Astrocyte of the spinal cord (primary cell): ENCODE results near the gene NSL1.

Experiments used
- DNase-seq: peaks from one replicate; pipeline ENCODE4 v3.0.0; 2011; ENCODE audit warnings: low read depth, low spot score
- H3K4me3 ChIP-seq: 2 replicates; pipeline ENCODE4 v1.5.1; 2011; ENCODE audit warnings: low read depth, mild to moderate bottlenecking, low read length, moderate library complexity
- in situ Hi-C: cut with HindIII; loops from 2 replicates; pipeline ENCODE4 v1.10.0; 2017; ENCODE audit warnings: low sequenced_read_pairs
- TF ChIP-seq, protein P1 (sequence below): IDR thresholded peaks from 2 replicates; pipeline ENCODE4 v1.5.1; 2012; ENCODE audit warnings: low read depth, mild to moderate bottlenecking, low read length, inconsistent platforms

The NSL1 gene

DNA sequence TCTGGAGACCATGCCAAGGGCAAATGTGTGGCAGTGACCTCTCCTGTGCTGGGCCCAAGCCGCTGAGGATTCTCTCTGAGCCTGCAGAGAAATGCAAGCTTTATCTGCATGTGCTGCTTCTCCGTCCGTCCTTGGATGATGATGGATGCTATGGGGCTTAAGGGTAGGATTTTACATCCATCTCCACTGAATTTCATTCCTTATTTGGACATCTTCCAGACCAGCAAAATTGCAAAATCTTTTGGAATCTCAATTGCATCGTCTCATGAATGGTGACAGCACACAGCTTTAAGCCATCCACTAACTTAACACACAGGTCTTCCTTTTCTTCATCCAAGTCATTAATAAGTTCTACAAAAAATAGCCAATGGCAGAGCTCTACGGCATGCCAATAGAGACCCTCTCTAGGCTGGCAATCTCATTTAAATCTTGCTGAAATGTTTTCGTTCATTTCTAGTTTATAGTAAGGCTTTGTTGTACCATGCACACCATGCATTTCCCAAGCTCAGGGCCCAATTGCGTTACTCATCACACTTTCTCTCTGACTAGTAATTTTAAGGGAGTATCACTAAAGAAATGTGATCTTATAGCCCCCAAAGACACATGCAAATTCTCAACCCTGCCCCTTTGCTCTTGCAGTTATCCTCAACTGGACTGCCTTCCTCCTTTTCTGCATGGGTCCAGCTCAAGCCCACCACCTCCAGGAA lies 103.1 kb downstream of the NSL1 start:
- DNase-seq = no peak
- TF ChIP-seq, protein P1, sequence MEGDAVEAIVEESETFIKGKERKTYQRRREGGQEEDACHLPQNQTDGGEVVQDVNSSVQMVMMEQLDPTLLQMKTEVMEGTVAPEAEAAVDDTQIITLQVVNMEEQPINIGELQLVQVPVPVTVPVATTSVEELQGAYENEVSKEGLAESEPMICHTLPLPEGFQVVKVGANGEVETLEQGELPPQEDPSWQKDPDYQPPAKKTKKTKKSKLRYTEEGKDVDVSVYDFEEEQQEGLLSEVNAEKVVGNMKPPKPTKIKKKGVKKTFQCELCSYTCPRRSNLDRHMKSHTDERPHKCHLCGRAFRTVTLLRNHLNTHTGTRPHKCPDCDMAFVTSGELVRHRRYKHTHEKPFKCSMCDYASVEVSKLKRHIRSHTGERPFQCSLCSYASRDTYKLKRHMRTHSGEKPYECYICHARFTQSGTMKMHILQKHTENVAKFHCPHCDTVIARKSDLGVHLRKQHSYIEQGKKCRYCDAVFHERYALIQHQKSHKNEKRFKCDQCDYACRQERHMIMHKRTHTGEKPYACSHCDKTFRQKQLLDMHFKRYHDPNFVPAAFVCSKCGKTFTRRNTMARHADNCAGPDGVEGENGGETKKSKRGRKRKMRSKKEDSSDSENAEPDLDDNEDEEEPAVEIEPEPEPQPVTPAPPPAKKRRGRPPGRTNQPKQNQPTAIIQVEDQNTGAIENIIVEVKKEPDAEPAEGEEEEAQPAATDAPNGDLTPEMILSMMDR = no peak
- H3K4me3 ChIP-seq = no peak overlapping the region
- in situ Hi-C loops = no loop called here

DNA sequence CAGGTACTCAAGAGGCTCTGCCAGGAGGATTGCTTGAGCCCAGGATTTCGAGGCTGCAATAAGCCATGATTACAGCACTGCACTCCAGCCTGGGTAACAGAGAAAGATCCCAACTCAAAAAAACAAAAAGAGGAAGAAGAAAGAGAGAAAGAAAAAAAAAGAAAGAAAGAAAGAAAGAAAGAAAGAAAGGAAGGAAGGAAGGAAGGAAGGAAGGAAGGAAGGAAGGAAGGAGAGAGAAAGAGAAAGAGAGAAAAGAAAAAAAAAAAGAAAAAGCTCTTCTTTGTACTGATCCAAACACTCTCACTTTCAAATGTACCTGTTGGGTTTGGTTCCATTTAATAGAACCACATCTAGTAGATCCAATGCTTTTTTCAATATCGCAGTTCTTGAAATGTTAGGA lies 103.8 kb downstream of the NSL1 start:
- TF ChIP-seq, protein P1 = no peak
- in situ Hi-C loops = no loop called here
- no peak for DNase-seq
- no peak overlapping the region for H3K4me3 ChIP-seq

DNA sequence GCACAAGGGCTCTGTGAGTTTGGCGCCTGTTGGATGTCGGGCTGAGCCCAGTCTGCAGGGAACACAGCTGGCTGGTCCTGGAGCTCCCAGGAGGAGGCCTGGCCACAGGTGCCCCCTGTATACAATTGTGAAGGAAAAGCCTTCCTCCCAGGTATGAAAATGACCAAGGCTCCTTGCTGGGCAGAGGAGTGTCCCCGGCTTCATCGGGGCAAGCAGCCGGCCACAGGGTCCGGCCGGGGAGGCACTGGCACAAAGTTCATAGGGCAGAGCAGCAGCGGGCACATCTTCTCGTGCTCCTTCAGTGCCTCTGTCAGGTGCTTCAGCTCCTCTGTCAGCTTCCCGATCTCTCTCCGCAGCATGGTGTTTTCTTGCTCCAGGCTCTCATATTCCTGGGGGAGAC lies 105.0 kb downstream of the NSL1 start:
- no peak overlapping the region for H3K4me3 ChIP-seq
- TF ChIP-seq, protein P1 = no peak
- in situ Hi-C loops = no loop called here
- no peak for DNase-seq

DNA sequence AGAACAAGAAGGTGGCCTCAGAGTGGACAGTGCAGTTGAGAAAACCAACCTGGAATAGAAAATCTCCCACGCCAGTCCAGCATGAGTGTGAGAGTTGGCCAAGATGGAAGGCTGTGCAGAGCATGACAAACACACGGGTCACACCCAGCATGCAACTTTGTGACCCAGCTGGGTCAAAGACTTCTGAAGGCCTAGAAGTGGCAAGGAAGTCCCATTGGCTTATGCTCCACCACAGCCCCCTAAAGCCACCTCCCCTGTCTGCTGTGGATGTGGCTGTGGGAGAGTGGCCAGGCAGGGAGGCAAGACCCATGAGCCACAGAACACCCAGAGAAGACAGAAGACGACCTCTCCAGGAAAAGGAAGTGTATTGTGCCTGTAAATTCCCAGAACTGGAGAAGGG lies 105.5 kb downstream of the NSL1 start:
- TF ChIP-seq, protein P1 = no peak
- no peak for DNase-seq
- in situ Hi-C loops = no loop called here
- H3K4me3 ChIP-seq = no peak overlapping the region

DNA sequence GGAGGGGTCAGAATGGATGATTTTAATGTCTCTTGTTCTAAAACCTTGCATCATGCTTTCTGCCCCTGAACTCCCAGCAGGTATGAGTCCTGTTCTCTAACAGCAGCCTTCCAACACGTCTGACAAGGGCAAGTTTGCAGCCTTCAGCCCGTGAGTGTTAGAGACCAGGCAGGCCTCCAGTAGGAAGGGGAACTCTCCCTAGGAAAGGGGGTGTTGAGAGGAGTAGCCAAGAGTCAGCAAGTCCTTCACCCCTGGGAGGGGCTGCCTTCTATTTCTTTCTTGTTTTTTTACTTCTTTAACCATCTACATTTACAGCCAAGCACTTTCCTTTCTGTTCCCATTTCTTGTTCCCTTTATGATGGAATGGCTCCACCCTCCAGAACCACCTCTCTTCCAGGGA lies 106.1 kb downstream of the NSL1 start:
- in situ Hi-C loops = no loop called here
- TF ChIP-seq, protein P1 = no peak

DNA sequence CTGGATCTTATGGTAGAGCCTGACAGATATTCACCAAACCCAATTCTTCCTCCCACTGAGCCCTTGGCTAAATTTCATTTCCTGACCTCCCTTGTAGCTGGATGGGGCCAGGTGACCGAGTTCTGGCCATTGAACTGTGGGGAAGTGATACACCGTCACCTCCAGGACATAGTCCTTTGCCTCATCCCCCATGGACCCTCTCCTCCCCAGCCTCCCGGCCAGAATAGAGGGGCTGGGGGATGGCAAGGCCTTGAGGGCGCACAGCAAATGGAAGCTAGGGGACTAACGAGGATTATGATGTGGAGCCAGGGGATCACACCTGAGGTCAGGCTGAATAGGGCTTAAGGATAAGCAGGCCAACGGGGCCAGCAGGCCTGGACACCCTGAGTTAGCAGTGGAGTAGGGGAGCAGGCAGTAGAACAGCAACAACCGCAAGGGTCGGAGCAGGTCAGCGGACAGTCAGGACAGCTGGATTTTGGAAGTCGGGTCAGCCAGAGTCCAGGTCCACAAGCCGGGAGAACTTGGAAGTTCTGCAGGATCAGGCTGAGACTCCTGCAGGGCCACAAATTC lies 107.0 kb downstream of the NSL1 start:
- in situ Hi-C loops = no loop called here
- TF ChIP-seq, protein P1 = no peak
- no peak overlapping the region for H3K4me3 ChIP-seq

More for the DNA sequence above, 106.1 kb downstream of the NSL1 start:
- DNase-seq = no peak
- no peak overlapping the region for H3K4me3 ChIP-seq

More for the DNA sequence above, 107.0 kb downstream of the NSL1 start:
- no peak for DNase-seq
